GM12892 (cell line): ENCODE measurements around the gene SDR42E2.

ENCODE experiments used
- POLR2A ChIP-seq: IDR thresholded peaks from 2 replicates; pipeline ENCODE4 v1.6.1; 2011; ENCODE audit warnings: low read depth, low read length, control low read depth
- POLR2AphosphoS5 ChIP-seq: IDR thresholded peaks from 2 replicates; pipeline ENCODE4 v1.6.1; 2011; ENCODE audit warnings: low read depth, low read length, control low read depth

GRCh38 chr16:22198547-22199293 lies 36.4 kb downstream of the SDR42E2 start:
- no peak for TF ChIP-seq POLR2A
- no peak for TF ChIP-seq POLR2AphosphoS5
